GM11168 (cell line): Measurements from ENCODE around the gene EZH2.

Experiments used
- in situ Hi-C: fragments of 300-500 bp; cut with MboI; formaldehyde crosslinking; loops from one replicate; pipeline ENCODE4 v1.12.0; 2022; ENCODE audit warnings: low sequenced_read_pairs; ENCODE audit not compliant: unreplicated experiment

EZH2 gene

DNA sequence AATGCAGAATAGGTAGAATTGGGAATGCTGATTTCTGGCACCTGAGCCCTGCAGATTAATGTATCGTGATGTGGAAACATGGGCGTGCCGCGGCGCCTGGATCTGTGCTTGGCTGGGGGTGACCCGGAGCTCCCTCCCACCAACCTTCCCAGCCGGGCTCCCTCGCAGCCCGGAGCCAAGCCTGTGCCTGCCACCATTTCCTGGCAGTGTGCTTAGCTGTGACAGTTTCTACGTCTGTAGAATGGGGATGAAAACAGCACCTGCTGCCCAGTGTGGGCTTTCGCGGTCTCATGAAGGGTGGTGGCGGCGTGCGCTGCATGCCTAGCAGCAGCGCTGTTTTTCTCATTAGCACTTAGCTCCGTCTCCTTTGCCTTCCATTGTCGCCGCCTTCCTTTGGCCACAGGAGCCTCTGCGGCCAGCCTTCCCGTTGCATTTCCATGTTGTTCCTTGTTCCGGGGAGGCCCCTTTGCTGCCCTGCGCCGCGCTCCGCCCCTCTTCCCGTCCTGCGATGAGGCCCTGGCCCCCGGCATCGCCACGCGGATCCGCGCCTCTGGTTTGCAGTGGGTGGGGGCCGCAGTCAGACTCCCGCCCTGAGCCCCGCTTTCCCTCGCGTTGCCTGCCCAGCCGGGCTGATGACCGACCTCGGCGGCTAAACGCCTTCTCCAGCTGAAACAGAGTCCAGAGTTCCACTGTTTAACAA is 101.2 kb downstream of the EZH2 start:
- in situ Hi-C loops: no loop called here

DNA sequence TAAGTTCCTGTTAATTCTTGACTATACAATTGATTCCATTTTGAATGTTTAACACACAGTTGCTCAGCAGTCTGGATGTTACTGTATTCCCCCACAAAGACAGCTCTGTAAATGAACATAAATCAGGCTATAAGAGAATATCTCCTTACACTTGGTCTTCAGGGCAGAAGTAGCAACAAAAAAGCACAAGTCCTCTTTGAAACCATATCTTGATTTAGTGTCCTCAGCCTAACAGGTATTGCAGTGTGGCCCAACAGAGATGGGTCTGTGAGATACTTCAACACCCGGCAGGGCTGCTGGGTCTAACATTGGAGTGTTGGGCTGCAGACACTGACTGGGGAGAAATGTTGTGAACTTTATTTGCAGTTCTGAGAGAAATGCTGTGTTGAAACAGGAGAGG is 109.6 kb downstream of the EZH2 start:
- in situ Hi-C loops: no loop called here

DNA sequence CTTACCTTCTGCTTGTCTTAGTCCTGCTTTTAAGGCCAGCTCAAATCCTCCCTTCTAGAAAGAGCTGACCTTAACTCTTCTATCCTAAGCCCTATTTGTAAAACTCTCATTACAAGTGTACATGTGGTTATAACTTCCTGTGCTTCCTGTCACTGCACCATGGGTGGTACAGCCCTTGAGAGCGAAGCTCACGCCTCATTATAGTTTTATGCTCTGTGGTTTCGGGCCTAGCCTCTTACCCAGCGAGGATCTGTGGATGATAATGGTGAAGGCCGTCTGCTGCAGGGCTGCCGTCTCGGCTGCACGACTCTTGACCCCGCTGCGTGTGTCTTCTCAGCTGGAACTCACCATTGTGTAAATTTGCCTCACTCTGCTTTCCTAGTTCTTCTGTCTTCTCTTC is 110.8 kb downstream of the EZH2 start:
- in situ Hi-C loops: no loop called here

DNA sequence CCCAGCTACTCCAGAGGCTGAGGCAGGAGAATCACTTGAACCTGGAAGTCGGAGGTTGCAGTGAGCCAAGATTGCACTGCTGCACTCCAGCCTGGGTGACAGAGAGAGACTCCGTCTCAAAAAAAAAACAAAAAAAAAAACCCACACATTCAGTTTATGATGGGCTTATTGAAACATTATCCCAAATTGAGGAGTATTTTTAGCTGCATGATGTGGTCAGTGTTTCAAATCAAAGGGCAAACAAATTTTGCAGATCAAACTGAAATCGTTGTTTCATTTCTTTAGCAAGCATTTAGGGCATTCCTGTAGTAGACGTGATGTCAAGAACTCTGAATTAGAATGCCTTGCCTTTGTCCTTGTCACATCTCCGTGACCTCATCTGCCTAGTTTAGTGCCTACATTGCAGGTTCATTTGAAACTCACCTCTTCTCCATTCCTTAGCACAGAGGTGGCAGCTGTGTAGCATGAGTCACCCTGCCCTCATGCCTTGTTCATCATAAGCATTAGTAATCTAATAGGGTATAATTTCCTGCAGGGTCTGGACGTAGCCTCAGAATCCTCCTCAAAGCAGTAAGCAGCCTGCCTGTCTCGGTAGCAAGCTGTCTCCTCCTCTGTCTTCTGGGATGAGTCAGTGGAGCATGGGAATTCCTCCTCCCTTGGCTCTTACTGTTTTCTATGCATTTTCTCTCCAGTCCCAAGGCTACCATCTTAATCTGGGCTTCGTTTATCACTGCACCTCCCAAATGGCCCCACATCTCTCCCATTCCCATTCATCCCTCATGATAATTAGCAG is 111.6 kb downstream of the EZH2 start:
- in situ Hi-C loops: no loop called here

DNA sequence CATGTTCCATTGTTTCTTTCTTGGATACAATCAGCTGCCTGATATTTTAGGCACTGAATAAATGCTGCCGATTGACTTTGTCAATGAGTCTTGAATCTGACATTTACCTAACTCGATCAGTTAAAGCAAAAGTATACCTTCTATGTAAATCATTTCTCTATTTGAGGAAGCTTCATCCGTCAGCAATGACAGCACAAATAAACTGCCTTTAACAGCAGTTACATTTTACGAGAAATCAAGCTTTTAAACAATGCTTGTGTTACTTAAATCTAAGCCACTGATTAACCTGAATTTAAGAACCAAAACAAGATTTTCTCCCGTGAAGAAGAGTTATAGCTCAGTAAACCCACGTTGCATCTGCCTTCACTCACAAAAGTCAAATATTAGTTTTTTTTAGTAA is 114.1 kb downstream of the EZH2 start:
- in situ Hi-C loops: no loop called here

DNA sequence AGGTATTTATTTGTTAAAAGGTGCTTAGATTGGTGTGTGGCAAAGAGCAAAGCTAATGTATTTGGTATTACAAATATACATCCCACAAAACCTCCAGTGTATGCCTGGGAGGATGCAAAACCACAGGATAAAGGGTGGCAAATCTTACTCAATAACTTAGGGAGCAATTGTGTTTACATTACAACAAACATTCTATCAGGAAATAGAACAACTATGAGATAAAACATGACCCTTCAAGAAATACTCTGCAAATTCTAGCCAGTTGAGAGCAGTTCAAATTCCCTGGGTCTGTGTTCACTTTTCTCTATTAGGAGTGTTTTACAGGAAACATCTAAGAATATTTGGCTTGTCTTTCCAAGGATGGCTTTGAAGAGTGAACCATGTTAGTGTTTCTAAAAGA is 120.5 kb downstream of the EZH2 start:
- in situ Hi-C loops: no loop called here

DNA sequence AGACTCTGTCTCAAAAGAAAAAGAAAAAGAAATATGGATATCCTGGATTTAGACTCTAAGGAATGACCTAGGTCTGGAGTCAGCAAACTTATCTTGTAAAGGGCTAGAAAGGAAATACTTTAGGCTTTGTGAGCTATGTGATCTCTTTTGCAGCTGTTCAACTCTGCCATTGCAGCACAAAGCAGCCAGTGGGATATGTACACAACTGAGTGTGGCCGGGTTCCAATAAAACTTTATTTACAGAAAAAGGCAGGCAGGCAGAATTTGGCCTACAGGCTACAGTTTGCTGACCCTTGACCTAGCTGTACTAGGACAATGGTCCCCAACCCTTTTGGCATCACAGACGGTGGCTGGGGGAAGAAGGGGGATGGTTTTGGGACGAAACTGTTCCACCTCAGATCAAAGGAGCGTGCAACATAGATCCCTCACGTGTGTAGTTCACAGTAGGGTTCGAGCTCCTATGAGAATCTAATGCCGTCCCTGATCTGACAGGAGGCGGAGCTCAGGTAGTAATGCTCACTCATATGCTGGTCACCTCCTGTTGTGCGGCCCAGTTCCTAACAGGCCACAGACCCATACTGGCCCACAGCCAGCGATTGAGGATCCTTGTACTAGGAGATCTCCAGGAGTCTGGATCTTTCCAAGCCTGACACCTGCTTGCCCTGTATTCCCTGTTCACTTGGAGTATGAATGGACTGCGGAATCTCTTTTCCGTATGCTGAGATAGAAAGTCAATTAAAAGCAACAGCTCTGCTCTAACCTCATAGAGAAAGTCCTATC is 122.4 kb downstream of the EZH2 start:
- in situ Hi-C loops: no loop called here
